A673 (cell line): ENCODE results near the gene P2RY11.

Experiments used
- CTCF ChIP-seq: fragments of 300-800, 200-600 bp; sonication (generic); conservative IDR thresholded peaks from 2 replicates; pipeline ENCODE4 v1.5.1; 2017; ENCODE audit warnings: low read depth, mild to moderate bottlenecking, antibody characterized with exemption, low read length, moderate library complexity, mixed read lengths
- EZH2 ChIP-seq: fragments of 200-600 bp; sonication (generic); IDR thresholded peaks from 2 replicates; pipeline ENCODE4 v1.6.1; 2017; ENCODE audit warnings: borderline replicate concordance, low read depth, mild to moderate bottlenecking, mixed read lengths, antibody characterized with exemption, low read length; ENCODE audit not compliant: poor library complexity, severe bottlenecking

GRCh38 chr19:10084803-10085202 lies 26.7 kb upstream of the P2RY11 start:
- TF ChIP-seq CTCF (no peak), EZH2 (no peak)
